ENCODE measurements around the gene ADAD2. TPM values are rescaled to one million over a fixed set of nuclear protein-coding genes. Genes with fewer than 3 reads are reported as not detected.
"Not testable (repeated sequence)": the region's sequence is repeated elsewhere in the genome, so short reads cannot be mapped to it uniquely, and the experiment has no call there.

ADAD2 gene
- total RNA-seq, 6 experiments from 2014 or later = 0.87 to 1.0 TPM; not detected in 4

DNA sequence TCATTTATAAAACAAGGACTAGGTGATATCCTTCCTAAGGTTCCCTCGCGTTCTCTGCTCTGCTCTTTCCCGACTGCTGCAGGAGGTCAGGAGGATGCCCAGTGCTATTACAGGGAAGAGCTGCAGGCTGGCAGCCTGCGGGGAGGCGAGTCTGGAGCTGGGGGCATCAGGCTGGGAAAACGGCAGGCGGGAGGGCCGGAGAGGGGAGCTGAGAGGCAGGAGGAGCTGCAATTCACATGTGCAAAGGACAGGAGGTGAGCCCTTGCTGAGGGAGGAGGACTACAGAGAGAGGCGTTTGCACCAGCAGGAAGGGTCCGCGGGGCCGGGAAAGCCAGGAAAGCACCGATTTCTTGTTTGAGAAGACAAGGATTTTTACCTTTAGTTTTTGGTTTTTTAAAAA lies 8.1 kb downstream of the ADAD2 start:
- Histone ChIP-seq H3K27ac (no peak overlapping the region), H3K4me3 (no peak overlapping the region), H3K9me3 (no peaks in the 10 kb centered on the region), H3K4me1 (no peaks in the 10 kb centered on the region), H3K27me3 (no peaks in the 10 kb centered on the region), H3K36me3 (no peaks in the 10 kb centered on the region)
- intact Hi-C loops (cut with DNase I) = no loop called here
- TF ChIP-seq, protein P1, sequence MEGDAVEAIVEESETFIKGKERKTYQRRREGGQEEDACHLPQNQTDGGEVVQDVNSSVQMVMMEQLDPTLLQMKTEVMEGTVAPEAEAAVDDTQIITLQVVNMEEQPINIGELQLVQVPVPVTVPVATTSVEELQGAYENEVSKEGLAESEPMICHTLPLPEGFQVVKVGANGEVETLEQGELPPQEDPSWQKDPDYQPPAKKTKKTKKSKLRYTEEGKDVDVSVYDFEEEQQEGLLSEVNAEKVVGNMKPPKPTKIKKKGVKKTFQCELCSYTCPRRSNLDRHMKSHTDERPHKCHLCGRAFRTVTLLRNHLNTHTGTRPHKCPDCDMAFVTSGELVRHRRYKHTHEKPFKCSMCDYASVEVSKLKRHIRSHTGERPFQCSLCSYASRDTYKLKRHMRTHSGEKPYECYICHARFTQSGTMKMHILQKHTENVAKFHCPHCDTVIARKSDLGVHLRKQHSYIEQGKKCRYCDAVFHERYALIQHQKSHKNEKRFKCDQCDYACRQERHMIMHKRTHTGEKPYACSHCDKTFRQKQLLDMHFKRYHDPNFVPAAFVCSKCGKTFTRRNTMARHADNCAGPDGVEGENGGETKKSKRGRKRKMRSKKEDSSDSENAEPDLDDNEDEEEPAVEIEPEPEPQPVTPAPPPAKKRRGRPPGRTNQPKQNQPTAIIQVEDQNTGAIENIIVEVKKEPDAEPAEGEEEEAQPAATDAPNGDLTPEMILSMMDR (IDR thresholded peaks at IDR 0.05) = no peak
- TF ChIP-seq POLR2A (IDR thresholded peaks at IDR 0.05) = no peak
- WGBS (ENCODE audit: insufficient coverage, low coverage, low lambda C conversion rate, missing lambda C conversion rate) = 40% methylated on average over 8 of the region's 13 CpGs
- ATAC-seq = no peak
- no peak for DNase-seq

- H3K27ac ChIP-seq = no peak overlapping the region
- no peak for TF ChIP-seq POLR2A (IDR thresholded peaks at IDR 0.05)
- TF ChIP-seq, protein P1 (IDR thresholded peaks at IDR 0.05) = no peak
- intact Hi-C loops (cut with DNase I) = no loop called here
- no peaks in the 10 kb centered on the region for H3K4me1 ChIP-seq
- no peaks in the 10 kb centered on the region for H3K27me3 ChIP-seq
- ATAC-seq = peak; percentile 23 to 76 (median 69)
- no peak for DNase-seq
- H3K4me3 ChIP-seq = no peak overlapping the region
- no peaks in the 10 kb centered on the region for H3K36me3 ChIP-seq
- H3K9me3 ChIP-seq = no peaks in the 10 kb centered on the region
- 44% methylated on average over 5 of the region's 10 CpGs for WGBS (ENCODE audit: insufficient coverage, low coverage, low lambda C conversion rate, missing lambda C conversion rate)
Observed at GRCh38 chr16:84199861-84200260, 8.9 kb downstream of the ADAD2 start.

DNA sequence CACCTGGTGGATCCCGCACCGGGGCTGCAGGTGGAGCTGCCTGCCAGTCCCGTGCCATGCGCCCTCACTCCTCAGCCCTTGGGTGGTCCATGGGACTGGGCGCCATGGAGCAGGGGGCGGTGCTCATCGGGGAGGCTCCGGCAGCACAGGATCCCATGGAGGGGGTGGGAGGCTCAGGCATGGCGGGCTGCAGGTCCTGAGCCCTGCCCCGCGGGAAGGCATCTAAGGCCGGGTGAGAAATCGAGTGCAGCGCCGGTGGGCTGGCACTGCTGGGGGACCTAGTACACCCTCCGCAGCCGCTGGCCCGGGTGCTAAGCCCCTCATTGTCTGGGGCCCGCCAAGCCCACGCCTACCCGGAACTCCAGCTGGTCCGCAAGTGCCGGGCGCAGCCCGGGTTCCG lies 13.6 kb downstream of the ADAD2 start:
- H3K4me1 ChIP-seq; intact Hi-C loops (cut with DNase I); ATAC-seq; DNase-seq; H3K9me3 ChIP-seq; H3K27me3 ChIP-seq; H3K36me3 ChIP-seq; H3K4me3 ChIP-seq; H3K27ac ChIP-seq: not testable (repeated sequence)
- 100% methylated on average over 1 of the region's 26 CpGs for WGBS (ENCODE audit: insufficient coverage, low coverage, low lambda C conversion rate, missing lambda C conversion rate)

- WGBS (ENCODE audit: insufficient coverage, low coverage, low lambda C conversion rate, missing lambda C conversion rate) = 88% methylated on average over 4 of the region's 6 CpGs
- H3K27me3 ChIP-seq; intact Hi-C loops (cut with DNase I); H3K4me3 ChIP-seq; H3K36me3 ChIP-seq; DNase-seq; H3K27ac ChIP-seq; H3K4me1 ChIP-seq; ATAC-seq; H3K9me3 ChIP-seq: not testable (repeated sequence)
Observed at GRCh38 chr16:84205123-84205522, 14.2 kb downstream of the ADAD2 start.

GRCh38 chr16:84205976-84206691 lies 15.2 kb downstream of the ADAD2 start:
- WGBS (ENCODE audit: insufficient coverage, low coverage, low lambda C conversion rate, missing lambda C conversion rate) = 83% methylated on average over 11 of the region's 18 CpGs
- intact Hi-C loops (cut with DNase I) = no loop called here
- DNase-seq (no peak), ATAC-seq (peak in 1 of 4 donors; percentile 40)
- H3K27ac ChIP-seq = no peak overlapping the region
- H3K27me3 ChIP-seq = no peaks in the 10 kb centered on the region
- H3K4me1 ChIP-seq = no peaks in the 10 kb centered on the region
- no peak overlapping the region for H3K4me3 ChIP-seq
- TF ChIP-seq, protein P1 (IDR thresholded peaks at IDR 0.05) = no peak
- TF ChIP-seq POLR2A (IDR thresholded peaks at IDR 0.05) = no peak
- H3K9me3 ChIP-seq = no peaks in the 10 kb centered on the region
- no peaks in the 10 kb centered on the region for H3K36me3 ChIP-seq
